Stomach (tissue), 4 donors: Measurements from ENCODE around the gene MFSD6L.

Source experiments
- EP300 ChIP-seq: sonication (generic); formaldehyde crosslinking; IDR thresholded peaks from one replicate; pipeline ENCODE4 v1.6.1; 2017; ENCODE audit warnings: antibody characterized with exemption
- POLR2A ChIP-seq, 4 donors: fragments of 450-650 bp; IDR thresholded peaks; one replicate each; pipeline ENCODE4 v1.6.1; 2016; ENCODE audit warnings: antibody characterized with exemption in 4 of 4, control low read depth in 2 of 4, mild to moderate bottlenecking in 1 of 4, moderate library complexity in 1 of 4
- POLR2AphosphoS5 ChIP-seq, 3 donors: sonication (generic); formaldehyde crosslinking; IDR thresholded peaks; one replicate each; pipeline ENCODE4 v1.6.1; 2016; ENCODE audit warnings: antibody characterized with exemption in 3 of 3
- TF ChIP-seq, protein P1 (sequence below), 7 experiments: fragments of 450-650 bp in 4 of 7; fragments of 200-600 bp in 3 of 7; sonication (generic) in 3 of 7; IDR thresholded peaks; one replicate each; pipeline ENCODE4 v1.5.1; 2016 to 2019; ENCODE audit warnings: antibody characterized with exemption in 7 of 7, control low read depth in 2 of 7, mild to moderate bottlenecking in 1 of 7

DNA sequence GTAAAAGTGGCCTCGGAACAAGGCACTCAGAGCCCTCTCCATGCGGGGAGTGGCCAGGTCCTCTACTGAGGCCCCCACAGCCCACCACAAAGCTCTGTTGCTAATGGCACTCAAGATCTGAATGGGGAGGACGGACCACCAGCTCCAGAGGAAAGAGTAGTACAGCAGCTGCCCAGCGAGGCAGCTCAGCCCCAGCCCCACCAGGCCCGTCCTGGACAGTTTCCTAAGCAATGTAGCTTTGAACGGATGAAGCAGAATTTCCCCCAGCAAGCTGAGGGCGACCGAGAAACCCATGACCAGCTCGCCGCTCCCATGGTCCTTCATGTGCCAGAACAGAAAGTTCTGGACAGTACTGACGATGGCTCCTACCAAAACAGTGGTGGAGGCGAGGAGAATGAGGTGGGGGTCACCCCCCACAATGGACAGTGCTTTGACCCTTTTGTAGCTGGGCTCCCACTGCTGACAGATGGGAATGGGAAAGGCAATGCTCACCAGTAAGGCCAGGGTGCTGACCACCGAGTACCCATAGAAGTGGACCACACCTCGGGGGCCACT lies 1.5 kb downstream of the MFSD6L start:
- TF ChIP-seq, protein P1, sequence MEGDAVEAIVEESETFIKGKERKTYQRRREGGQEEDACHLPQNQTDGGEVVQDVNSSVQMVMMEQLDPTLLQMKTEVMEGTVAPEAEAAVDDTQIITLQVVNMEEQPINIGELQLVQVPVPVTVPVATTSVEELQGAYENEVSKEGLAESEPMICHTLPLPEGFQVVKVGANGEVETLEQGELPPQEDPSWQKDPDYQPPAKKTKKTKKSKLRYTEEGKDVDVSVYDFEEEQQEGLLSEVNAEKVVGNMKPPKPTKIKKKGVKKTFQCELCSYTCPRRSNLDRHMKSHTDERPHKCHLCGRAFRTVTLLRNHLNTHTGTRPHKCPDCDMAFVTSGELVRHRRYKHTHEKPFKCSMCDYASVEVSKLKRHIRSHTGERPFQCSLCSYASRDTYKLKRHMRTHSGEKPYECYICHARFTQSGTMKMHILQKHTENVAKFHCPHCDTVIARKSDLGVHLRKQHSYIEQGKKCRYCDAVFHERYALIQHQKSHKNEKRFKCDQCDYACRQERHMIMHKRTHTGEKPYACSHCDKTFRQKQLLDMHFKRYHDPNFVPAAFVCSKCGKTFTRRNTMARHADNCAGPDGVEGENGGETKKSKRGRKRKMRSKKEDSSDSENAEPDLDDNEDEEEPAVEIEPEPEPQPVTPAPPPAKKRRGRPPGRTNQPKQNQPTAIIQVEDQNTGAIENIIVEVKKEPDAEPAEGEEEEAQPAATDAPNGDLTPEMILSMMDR (IDR thresholded peaks at IDR 0.05), result no peak
- TF ChIP-seq POLR2A (IDR thresholded peaks at IDR 0.05) (no peak), EP300 (no peak), POLR2AphosphoS5 (IDR thresholded peaks at IDR 0.05) (no peak)
